Measurements from ENCODE around the gene CCND3. TPM values are rescaled to one million over a fixed set of nuclear protein-coding genes. Genes with fewer than 3 reads are reported as not detected.

The CCND3 gene
- total and polyA plus RNA-seq, 2 of the 13 experiments (the other 11 are each of a cell fraction or from before 2014, with no cell fraction given): 4.3 to 7.2 TPM

DNA sequence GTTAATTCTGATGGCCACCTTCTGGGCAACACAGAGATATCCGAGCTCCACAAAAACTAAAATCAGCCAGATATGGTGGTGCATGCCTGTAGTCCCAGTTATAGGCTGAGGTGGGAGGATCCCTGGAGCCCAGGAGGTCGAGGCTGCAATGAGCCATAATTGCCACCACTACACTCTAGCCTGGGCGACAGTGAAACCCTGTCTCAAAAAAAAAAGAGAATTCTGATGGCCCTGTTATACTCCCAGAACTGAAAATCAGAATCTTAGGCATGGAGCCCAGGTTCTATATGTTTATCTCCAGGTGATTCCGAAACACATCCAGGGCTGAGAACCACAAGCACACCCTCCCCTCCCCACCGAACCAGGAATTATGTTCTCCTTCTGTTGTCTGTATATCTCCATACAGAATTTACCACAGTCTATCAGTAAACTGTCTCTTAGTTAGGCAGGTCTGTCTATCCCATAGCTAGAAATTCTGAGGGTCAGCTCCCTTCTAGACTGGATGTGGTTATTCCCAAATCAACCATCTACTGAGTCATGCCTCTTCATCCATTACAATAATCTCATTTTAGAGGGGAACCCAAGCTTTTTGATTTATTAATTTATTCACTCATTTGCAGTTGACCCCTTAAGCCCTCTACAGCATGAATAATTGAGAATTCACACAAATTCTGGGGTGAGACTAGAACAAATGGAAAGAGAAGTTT is 24.8 kb upstream of the CCND3 start (continued):
- TF ChIP-seq, protein P1, sequence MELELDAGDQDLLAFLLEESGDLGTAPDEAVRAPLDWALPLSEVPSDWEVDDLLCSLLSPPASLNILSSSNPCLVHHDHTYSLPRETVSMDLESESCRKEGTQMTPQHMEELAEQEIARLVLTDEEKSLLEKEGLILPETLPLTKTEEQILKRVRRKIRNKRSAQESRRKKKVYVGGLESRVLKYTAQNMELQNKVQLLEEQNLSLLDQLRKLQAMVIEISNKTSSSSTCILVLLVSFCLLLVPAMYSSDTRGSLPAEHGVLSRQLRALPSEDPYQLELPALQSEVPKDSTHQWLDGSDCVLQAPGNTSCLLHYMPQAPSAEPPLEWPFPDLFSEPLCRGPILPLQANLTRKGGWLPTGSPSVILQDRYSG (CRISPR knock-in tag; IDR thresholded peaks at IDR 0.05): no peak
- no peak for TF ChIP-seq SP1 (IDR thresholded peaks at IDR 0.05)
- no peak for TF ChIP-seq SP1 (CRISPR knock-in tag; IDR thresholded peaks at IDR 0.05)
- TF ChIP-seq, protein P2, sequence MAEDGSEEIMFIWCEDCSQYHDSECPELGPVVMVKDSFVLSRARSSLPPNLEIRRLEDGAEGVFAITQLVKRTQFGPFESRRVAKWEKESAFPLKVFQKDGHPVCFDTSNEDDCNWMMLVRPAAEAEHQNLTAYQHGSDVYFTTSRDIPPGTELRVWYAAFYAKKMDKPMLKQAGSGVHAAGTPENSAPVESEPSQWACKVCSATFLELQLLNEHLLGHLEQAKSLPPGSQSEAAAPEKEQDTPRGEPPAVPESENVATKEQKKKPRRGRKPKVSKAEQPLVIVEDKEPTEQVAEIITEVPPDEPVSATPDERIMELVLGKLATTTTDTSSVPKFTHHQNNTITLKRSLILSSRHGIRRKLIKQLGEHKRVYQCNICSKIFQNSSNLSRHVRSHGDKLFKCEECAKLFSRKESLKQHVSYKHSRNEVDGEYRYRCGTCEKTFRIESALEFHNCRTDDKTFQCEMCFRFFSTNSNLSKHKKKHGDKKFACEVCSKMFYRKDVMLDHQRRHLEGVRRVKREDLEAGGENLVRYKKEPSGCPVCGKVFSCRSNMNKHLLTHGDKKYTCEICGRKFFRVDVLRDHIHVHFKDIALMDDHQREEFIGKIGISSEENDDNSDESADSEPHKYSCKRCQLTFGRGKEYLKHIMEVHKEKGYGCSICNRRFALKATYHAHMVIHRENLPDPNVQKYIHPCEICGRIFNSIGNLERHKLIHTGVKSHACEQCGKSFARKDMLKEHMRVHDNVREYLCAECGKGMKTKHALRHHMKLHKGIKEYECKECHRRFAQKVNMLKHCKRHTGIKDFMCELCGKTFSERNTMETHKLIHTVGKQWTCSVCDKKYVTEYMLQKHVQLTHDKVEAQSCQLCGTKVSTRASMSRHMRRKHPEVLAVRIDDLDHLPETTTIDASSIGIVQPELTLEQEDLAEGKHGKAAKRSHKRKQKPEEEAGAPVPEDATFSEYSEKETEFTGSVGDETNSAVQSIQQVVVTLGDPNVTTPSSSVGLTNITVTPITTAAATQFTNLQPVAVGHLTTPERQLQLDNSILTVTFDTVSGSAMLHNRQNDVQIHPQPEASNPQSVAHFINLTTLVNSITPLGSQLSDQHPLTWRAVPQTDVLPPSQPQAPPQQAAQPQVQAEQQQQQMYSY (CRISPR knock-in tag; IDR thresholded peaks at IDR 0.05): no peak
- TF ChIP-seq, protein P3, sequence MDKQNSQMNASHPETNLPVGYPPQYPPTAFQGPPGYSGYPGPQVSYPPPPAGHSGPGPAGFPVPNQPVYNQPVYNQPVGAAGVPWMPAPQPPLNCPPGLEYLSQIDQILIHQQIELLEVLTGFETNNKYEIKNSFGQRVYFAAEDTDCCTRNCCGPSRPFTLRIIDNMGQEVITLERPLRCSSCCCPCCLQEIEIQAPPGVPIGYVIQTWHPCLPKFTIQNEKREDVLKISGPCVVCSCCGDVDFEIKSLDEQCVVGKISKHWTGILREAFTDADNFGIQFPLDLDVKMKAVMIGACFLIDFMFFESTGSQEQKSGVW (CRISPR knock-in tag; IDR thresholded peaks at IDR 0.05; ENCODE audit: borderline replicate concordance): no peak
- TF ChIP-seq ASH2L (IDR thresholded peaks at IDR 0.05; ENCODE audit: insufficient read length, low read depth, low read length): peak; percentile 6
- no peak for TF ChIP-seq ZNF335 (CRISPR knock-in tag; IDR thresholded peaks at IDR 0.05)
- TF ChIP-seq ZNF430 (CRISPR knock-in tag; IDR thresholded peaks at IDR 0.05): no peak
- TF ChIP-seq PHF8 (CRISPR knock-in tag; IDR thresholded peaks at IDR 0.05): no peak
- TF ChIP-seq ZNF264 (CRISPR knock-in tag; IDR thresholded peaks at IDR 0.05): no peak
- TF ChIP-seq ATAD3A (CRISPR knock-in tag; IDR thresholded peaks at IDR 0.05): no peak
